GM12872 (cell line): Measurements from ENCODE around the gene EFCAB6.

Experiments
- CTCF ChIP-seq: IDR thresholded peaks from 3 replicates; pipeline ENCODE4 v1.5.1; 2011; ENCODE audit warnings: low read depth, mild to moderate bottlenecking, low read length, moderate library complexity; ENCODE audit not compliant: insufficient read depth

The EFCAB6 gene

GRCh38 chr22:43851058-43851978, 39.2 kb upstream of the EFCAB6 start:
- no peak for TF ChIP-seq CTCF

GRCh38 chr22:43850529-43850928, 38.4 kb upstream of the EFCAB6 start:
- no peak for TF ChIP-seq CTCF

- no peak for TF ChIP-seq CTCF
Measured at GRCh38 chr22:43849731-43850130, 37.6 kb upstream of the EFCAB6 start.

GRCh38 chr22:43848366-43849171, 36.5 kb upstream of the EFCAB6 start:
- peak; percentile 55 for TF ChIP-seq CTCF

GRCh38 chr22:43847376-43848289, 35.5 kb upstream of the EFCAB6 start:
- no peak for TF ChIP-seq CTCF

GRCh38 chr22:43846966-43847365, 34.9 kb upstream of the EFCAB6 start:
- TF ChIP-seq CTCF, result no peak

- no peak for TF ChIP-seq CTCF
Measured at GRCh38 chr22:43845981-43846380, 33.9 kb upstream of the EFCAB6 start.
